ENCODE measurements around the gene URI1. TPM values are rescaled to one million over a fixed set of nuclear protein-coding genes. Genes with fewer than 3 reads are reported as not detected.

Gene URI1
- total and polyA plus RNA-seq, 2 of the 8 experiments (the other 6 are each of a cell fraction or from before 2014, with no cell fraction given) = 27.7 to 64.3 TPM

Small RNA genes within 50 kb of the gene (small RNA-seq; reads per million reads assigned to genes)
- gene AC008798.1 (ENCODE audit: insufficient read depth) = not detected
- not detected for gene TAF9P3 (ENCODE audit: insufficient read depth)

Other genes with a start within 250 kb of the URI1 start
- gene C19orf12, start 227.0 kb upstream of the URI1 start, total RNA-seq (2021; fragmentation: NEBNext Ultra II Directional; extraction: Animal tissue kit (Norgen Biotek cat#: 25700)) = 11.9 and 14.5 TPM in 2 replicates
- gene C19orf12, start 227.0 kb upstream of the URI1 start, polyA plus RNA-seq (2011; rRNA removed) = 10.7 and 14.6 TPM in 2 replicates
- 41.2 and 43.2 TPM in 2 replicates for gene CCNE1, start 130.2 kb upstream of the URI1 start, total RNA-seq (2021; fragmentation: NEBNext Ultra II Directional; extraction: Animal tissue kit (Norgen Biotek cat#: 25700))
- 31.8 and 44.6 TPM in 2 replicates for gene CCNE1, start 130.2 kb upstream of the URI1 start, polyA plus RNA-seq (2011; rRNA removed)

Measured in H1 (cell line).